Esophagus squamous epithelium (tissue), 5 donors: Measurements from ENCODE around the gene GARNL3. TPM values are rescaled to one million over a fixed set of nuclear protein-coding genes. Genes with fewer than 3 reads are reported as not detected.
A peak's percentile ranks its signal among the peaks of the same experiment; 100 is the strongest.

Source experiments
- DNase-seq: peaks from one replicate; lab custom pipeline; 2025; lab: John Stamatoyannopoulos, UW
- H3K27ac ChIP-seq, 4 donors: fragments of 200-600 bp; sonication (generic); one replicate each; pipeline ENCODE4 v1.5.1; 2016 to 2019; ENCODE audit warnings: mild to moderate bottlenecking in 1 of 4
- H3K27me3 ChIP-seq, 4 donors: fragments of 200-600 bp; sonication (generic); 1 replicate in 3 of 4; 2 replicates in 1 of 4; pipeline versions ENCODE4 v1.5.1 to v1.6.0; 2017 to 2021; ENCODE audit warnings: antibody characterized with exemption in 1 of 4
- H3K36me3 ChIP-seq, 3 donors: fragments of 200-600 bp; sonication (generic); one replicate each; pipeline ENCODE4 v1.5.1; 2016 to 2019
- H3K4me1 ChIP-seq, 3 donors: fragments of 200-600 bp; sonication (generic); one replicate each; pipeline ENCODE4 v1.5.1; 2017 to 2019
- H3K4me3 ChIP-seq, 4 donors: fragments of 200-600 bp; sonication (generic); 1 replicate in 3 of 4; 2 replicates in 1 of 4; pipeline ENCODE4 v1.5.1; 2016 to 2019; ENCODE audit warnings: mild to moderate bottlenecking in 2 of 4, moderate library complexity in 1 of 4
- H3K9me3 ChIP-seq, 3 donors: fragments of 200-600 bp; sonication (generic); one replicate each; pipeline ENCODE4 v1.5.1; 2016 to 2019
- POLR2A ChIP-seq, 4 donors: fragments of 450-650 bp; IDR thresholded peaks; one replicate each; pipeline ENCODE4 v1.6.1; 2017; ENCODE audit warnings: antibody characterized with exemption in 4 of 4, mild to moderate bottlenecking in 4 of 4, moderate library complexity in 3 of 4
- WGBS, 2 donors: methylation state at CpG; one replicate each; pipeline ENCODE4 v1.1.5; 2018; 5-methylcytosine and 5-hydroxymethylcytosine counted together
- intact Hi-C: fragments of 100-400 bp; cut with DNase I; formaldehyde crosslinking; loops from one replicate; pipeline ENCODE4 v1.15.0; 2022
- total RNA-seq, 4 donors: library from RNA; depleted of rRNA; stranded (reverse); fragments of >200 nt; gene quantifications; one replicate each; pipeline ENCODE4 v1.1.0, GENCODE V29; 2016
- TF ChIP-seq, protein P1 (sequence below), 6 experiments: fragments of 450-650 bp in 4 of 6; fragments of 200-600 bp in 2 of 6; sonication (generic) in 2 of 6; IDR thresholded peaks; one replicate each; pipeline ENCODE4 v1.5.1; 2016 to 2019; ENCODE audit warnings: antibody characterized with exemption in 6 of 6, mild to moderate bottlenecking in 4 of 6, moderate library complexity in 4 of 6
- donor health status: DM: yes; HTN: yes; CAD: no.

The GARNL3 gene
- total RNA-seq, 4 donors from 2014 or later: 1.1 to 22.9 (median 8.2) TPM

DNA sequence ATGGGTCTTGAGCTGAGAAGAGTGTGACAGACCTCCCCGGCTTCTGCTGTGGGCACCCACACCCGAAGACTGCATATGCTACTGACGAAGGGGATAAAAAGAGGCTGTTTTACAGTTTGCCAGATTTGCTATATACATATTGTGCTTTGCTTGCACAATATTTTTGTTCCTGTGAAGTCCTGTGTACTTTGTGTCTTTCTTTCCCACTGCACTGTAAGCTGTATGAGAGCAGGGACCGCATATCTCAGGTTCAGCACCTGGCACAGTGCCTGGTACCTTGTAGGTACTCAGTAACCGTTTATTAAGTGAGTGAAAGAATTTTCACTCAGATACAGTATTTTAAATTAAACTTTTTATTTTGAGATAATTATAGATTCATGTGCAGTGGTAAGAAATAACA lies 8.2 kb upstream of the GARNL3 start:
- Histone ChIP-seq H3K9me3 (no peaks in the 10 kb centered on the region), H3K27me3 (no peaks in the 10 kb centered on the region), H3K4me3 (no peak overlapping the region), H3K4me1 (peaks cover 0 to 8% (median 0%) of the 10 kb centered on the region in 3 donors), H3K27ac (no peak overlapping the region), H3K36me3 (no peaks in the 10 kb centered on the region)
- TF ChIP-seq, protein P1, sequence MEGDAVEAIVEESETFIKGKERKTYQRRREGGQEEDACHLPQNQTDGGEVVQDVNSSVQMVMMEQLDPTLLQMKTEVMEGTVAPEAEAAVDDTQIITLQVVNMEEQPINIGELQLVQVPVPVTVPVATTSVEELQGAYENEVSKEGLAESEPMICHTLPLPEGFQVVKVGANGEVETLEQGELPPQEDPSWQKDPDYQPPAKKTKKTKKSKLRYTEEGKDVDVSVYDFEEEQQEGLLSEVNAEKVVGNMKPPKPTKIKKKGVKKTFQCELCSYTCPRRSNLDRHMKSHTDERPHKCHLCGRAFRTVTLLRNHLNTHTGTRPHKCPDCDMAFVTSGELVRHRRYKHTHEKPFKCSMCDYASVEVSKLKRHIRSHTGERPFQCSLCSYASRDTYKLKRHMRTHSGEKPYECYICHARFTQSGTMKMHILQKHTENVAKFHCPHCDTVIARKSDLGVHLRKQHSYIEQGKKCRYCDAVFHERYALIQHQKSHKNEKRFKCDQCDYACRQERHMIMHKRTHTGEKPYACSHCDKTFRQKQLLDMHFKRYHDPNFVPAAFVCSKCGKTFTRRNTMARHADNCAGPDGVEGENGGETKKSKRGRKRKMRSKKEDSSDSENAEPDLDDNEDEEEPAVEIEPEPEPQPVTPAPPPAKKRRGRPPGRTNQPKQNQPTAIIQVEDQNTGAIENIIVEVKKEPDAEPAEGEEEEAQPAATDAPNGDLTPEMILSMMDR (IDR thresholded peaks at IDR 0.05): no peak
- no peak for TF ChIP-seq POLR2A (IDR thresholded peaks at IDR 0.05)
- 88 to 89% methylated on average over 4 to 5 of the region's 5 CpGs for WGBS, 2 donors
- DNase-seq: no peak
- intact Hi-C loops: no loop called here

DNA sequence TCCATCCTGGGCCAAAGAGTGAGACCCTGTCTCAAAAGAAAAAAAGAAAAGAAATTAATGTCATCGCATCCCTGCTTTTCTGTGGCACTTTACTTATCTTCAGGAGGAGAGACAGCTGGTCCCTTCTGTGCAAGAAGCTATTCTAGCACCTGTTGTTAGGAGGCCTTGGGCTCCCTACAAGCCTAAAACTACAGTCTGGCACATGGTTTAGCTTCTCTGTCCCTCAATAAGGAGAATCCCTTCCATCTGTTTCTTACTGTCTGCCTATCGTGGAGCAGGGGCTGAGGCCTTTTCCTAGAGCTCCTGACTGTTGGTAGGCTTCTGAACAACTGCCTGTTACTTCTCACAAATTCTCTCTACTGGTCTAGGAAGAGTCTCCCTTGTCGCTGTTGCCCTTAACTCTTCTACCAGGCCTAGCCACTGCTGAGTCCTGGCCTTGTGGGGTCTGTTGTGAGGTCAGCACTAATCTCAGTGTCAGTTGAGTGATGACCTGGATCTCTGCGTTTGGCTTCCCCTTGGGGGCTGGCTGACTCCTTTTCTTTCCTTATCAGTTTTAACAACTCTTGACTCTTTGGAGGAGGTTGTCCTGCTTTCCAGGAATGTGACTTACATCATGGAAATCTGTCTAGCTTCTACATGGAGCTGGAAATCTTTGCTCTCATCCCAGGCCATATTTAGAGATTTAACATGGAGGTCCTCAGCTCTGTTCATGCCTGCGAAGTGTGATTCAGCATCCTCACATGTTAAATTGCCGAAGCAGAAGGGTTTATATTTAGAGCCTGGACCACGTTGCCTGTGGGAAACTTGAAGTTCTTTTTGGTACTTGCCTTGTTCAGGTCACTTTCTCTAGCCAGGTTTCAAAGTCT lies 5.7 kb upstream of the GARNL3 start:
- peak overlapping the region in 1 of 4 donors; percentile 19 for H3K27ac ChIP-seq
- intact Hi-C loops: no loop called here
- H3K9me3 ChIP-seq: no peaks in the 10 kb centered on the region
- peaks cover 0 to 16% (median 0%) of the 10 kb centered on the region in 3 donors for H3K4me1 ChIP-seq
- WGBS, 2 donors: 83 to 85% methylated on average over 6 to 7 of the region's 7 CpGs
- H3K4me3 ChIP-seq: no peak overlapping the region
- TF ChIP-seq POLR2A (IDR thresholded peaks at IDR 0.05): no peak
- TF ChIP-seq, protein P1 (IDR thresholded peaks at IDR 0.05): no peak
- H3K36me3 ChIP-seq: no peaks in the 10 kb centered on the region
- DNase-seq: no peak
- no peaks in the 10 kb centered on the region for H3K27me3 ChIP-seq

GRCh38 chr9:127262602-127263001 lies 2.0 kb upstream of the GARNL3 start:
- intact Hi-C loops: no loop called here
- no peaks in the 10 kb centered on the region for H3K27me3 ChIP-seq

GRCh38 chr9:127263237-127263636 lies 1.3 kb upstream of the GARNL3 start:
- 94 to 97% methylated on average over 9 of the region's 9 CpGs for WGBS, 2 donors
- TF ChIP-seq, protein P1 (IDR thresholded peaks at IDR 0.05): no peak
- TF ChIP-seq POLR2A (IDR thresholded peaks at IDR 0.05): no peak
- Histone ChIP-seq H3K4me1 (peaks cover 0 to 25% (median 0%) of the 10 kb centered on the region in 3 donors), H3K4me3 (no peak overlapping the region), H3K36me3 (no peaks in the 10 kb centered on the region), H3K9me3 (no peaks in the 10 kb centered on the region), H3K27me3 (no peaks in the 10 kb centered on the region), H3K27ac (peak overlapping the region in 2 of 4 donors; percentile 22 to 37)
- DNase-seq: no peak
- intact Hi-C loops: no loop called here

More at GRCh38 chr9:127262602-127263001, 2.0 kb upstream of the GARNL3 start:
- Histone ChIP-seq H3K4me1 (peaks cover 0 to 25% (median 0%) of the 10 kb centered on the region in 3 donors), H3K9me3 (no peaks in the 10 kb centered on the region), H3K27ac (peak overlapping the region in 1 of 4 donors; percentile 16), H3K4me3 (no peak overlapping the region), H3K36me3 (no peaks in the 10 kb centered on the region)
- no peak for DNase-seq
- TF ChIP-seq, protein P1 (IDR thresholded peaks at IDR 0.05): no peak
- no peak for TF ChIP-seq POLR2A (IDR thresholded peaks at IDR 0.05)

- intact Hi-C loops: no loop called here
- Histone ChIP-seq H3K27me3 (no peaks in the 10 kb centered on the region), H3K36me3 (no peaks in the 10 kb centered on the region), H3K4me1 (peaks cover 0 to 25% (median 0%) of the 10 kb centered on the region in 3 donors), H3K4me3 (no peak overlapping the region), H3K9me3 (no peaks in the 10 kb centered on the region), H3K27ac (peak overlapping the region in 1 of 4 donors; percentile 22)
- no peak for DNase-seq
- TF ChIP-seq POLR2A (IDR thresholded peaks at IDR 0.05): no peak
- TF ChIP-seq, protein P1 (IDR thresholded peaks at IDR 0.05): no peak
Observed at GRCh38 chr9:127263664-127264063, 910 bp upstream of the GARNL3 start.
